K562 (cell line): ENCODE data around the gene TOMM40L. TPM values are rescaled to one million over a fixed set of nuclear protein-coding genes. Genes with fewer than 3 reads are reported as not detected.

ENCODE experiments used
- AFF4 ChIP-seq: sonication (generic); formaldehyde crosslinking; IDR thresholded peaks from 2 replicates; pipeline ENCODE4 v1.8.0; 2023; ENCODE audit warnings: mild to moderate bottlenecking, missing genetic modification reagents
- CEBPB ChIP-seq: fragments of 450-650 bp; IDR thresholded peaks from 2 replicates; pipeline ENCODE4 v1.6.1; 2016; ENCODE audit warnings: missing genetic modification characterization, missing compliant biosample characterization
- CREBBP ChIP-seq: IDR thresholded peaks from one replicate; pipeline ENCODE4 v1.6.1; 2012; ENCODE audit warnings: low read depth, mild to moderate bottlenecking, control low read depth, inconsistent platforms, low read length
- DACH1 ChIP-seq: fragments of 450-650 bp; IDR thresholded peaks from 2 replicates; pipeline ENCODE4 v1.6.1; 2018; ENCODE audit not compliant: partially characterized antibody
- EGR1 ChIP-seq: fragments of 450-650 bp; conservative IDR thresholded peaks from 2 replicates; pipeline ENCODE4 v1.6.1; 2017; ENCODE audit warnings: mild to moderate bottlenecking
- GABPB2 ChIP-seq: fragments of 250-450 bp; sonication (Bioruptor Pico); conservative IDR thresholded peaks from 2 replicates; pipeline ENCODE4 v1.5.1; 2021; ENCODE audit warnings: mild to moderate bottlenecking
- HDAC3 ChIP-seq: fragments of 450-650 bp; IDR thresholded peaks from 2 replicates; pipeline ENCODE4 v1.6.1; 2018; ENCODE audit warnings: borderline replicate concordance, mild to moderate bottlenecking, moderate library complexity; ENCODE audit not compliant: partially characterized antibody
- HMBOX1 ChIP-seq: sonication (generic); IDR thresholded peaks from 2 replicates; pipeline ENCODE4 v1.6.1; 2016
- LCOR ChIP-seq: sonication (generic); formaldehyde crosslinking; IDR thresholded peaks from 2 replicates; pipeline ENCODE4 v1.8.0; 2022; ENCODE audit warnings: mild to moderate bottlenecking, missing genetic modification reagents
- MCM7 ChIP-seq, 2 experiments: fragments of 450-650 bp; IDR thresholded peaks; 2 replicates each; pipeline ENCODE4 v1.6.1; 2016 to 2018
- NCOA1 ChIP-seq: fragments of 450-650 bp; IDR thresholded peaks from 2 replicates; pipeline ENCODE4 v1.6.1; 2016; ENCODE audit warnings: low read depth
- POLR3G ChIP-seq: IDR thresholded peaks from 2 replicates; pipeline ENCODE4 v1.6.1; 2011; ENCODE audit not compliant: insufficient read length, insufficient replicate concordance; ENCODE audit errors: extremely low read depth
- RBM34 ChIP-seq: fragments of 200-400 bp; formaldehyde crosslinking; IDR thresholded peaks from 2 replicates; pipeline ENCODE4 v1.6.1; 2018; ENCODE audit warnings: low read length, borderline replicate concordance; ENCODE audit not compliant: insufficient read depth
- SIX5 ChIP-seq, 2 experiments: IDR thresholded peaks; 2 replicates each; pipeline ENCODE4 v1.6.1; 2011; ENCODE audit warnings: low read length in 2 of 2, borderline replicate concordance in 1 of 2, low read depth in 1 of 2, mild to moderate bottlenecking in 1 of 2, moderate library complexity in 1 of 2; ENCODE audit not compliant: insufficient read depth in 1 of 2
- SRSF9 ChIP-seq: fragments of 200-400 bp; formaldehyde crosslinking; IDR thresholded peaks from 2 replicates; pipeline ENCODE4 v1.6.1; 2017; ENCODE audit warnings: low read depth, low read length, borderline replicate concordance
- TBL1XR1 ChIP-seq, 2 experiments: IDR thresholded peaks; 2 replicates each; pipeline ENCODE4 v1.6.1; 2012; ENCODE audit warnings: improper control_type of control experiment in 2 of 2, low read length in 2 of 2, mild to moderate bottlenecking in 1 of 2
- YBX1 ChIP-seq: fragments of 450-650 bp; IDR thresholded peaks from 2 replicates; pipeline ENCODE4 v1.7.1; 2016; ENCODE audit warnings: mild to moderate bottlenecking
- ZNF766 ChIP-seq: fragments of 200-800 bp; sonication (Bioruptor generic); conservative IDR thresholded peaks from 2 replicates; pipeline ENCODE4 v1.6.1; 2016; ENCODE audit warnings: missing genetic modification characterization, missing compliant biosample characterization
- polyA plus RNA-seq, 8 experiments: library from polyadenylated mRNA; depleted of rRNA in 4 of 8; stranded (reverse) in 5 of 8; unstranded in 3 of 8; fragments of >200 nt; fragmentation: Nextera tagmentation in 2 of 8; fragmentation: Illumina TruSeq in 1 of 8; extraction: Ambion mirVana in 2 of 8; extraction: Trizol in 1 of 8; gene quantifications; 2 replicates each; pipeline versions ENCODE4 v1.2.1 to v1.2.3, GENCODE V29; 2011 to 2014; ENCODE audit warnings: inconsistent platforms in 1 of 8, missing spikeins in 1 of 8
- total RNA-seq, 7 experiments: library from RNA; depleted of rRNA in 6 of 7; stranded (reverse); fragments of >200 nt in 6 of 7; fragmentation: Illumina TruSeq in 2 of 7; extraction: Trizol in 2 of 7; gene quantifications; 2 replicates each; pipeline versions ENCODE4 v1.2.1 to v1.2.3, GENCODE V29; 2011 to 2021; ENCODE audit warnings: low replicate concordance in 1 of 7
- TF ChIP-seq, protein P1 (sequence below): fragments of 250-450 bp; sonication (Bioruptor Pico); IDR thresholded peaks from 2 replicates; pipeline ENCODE4 v1.9.0; 2021; ENCODE audit warnings: mild to moderate bottlenecking, inconsistent platforms

TOMM40L gene
- total and polyA plus RNA-seq, 9 of the 15 experiments (the other 6 are each of a cell fraction or from before 2014, with no cell fraction given) = 9.6 to 33.6 (median 25.2) TPM

DNA sequence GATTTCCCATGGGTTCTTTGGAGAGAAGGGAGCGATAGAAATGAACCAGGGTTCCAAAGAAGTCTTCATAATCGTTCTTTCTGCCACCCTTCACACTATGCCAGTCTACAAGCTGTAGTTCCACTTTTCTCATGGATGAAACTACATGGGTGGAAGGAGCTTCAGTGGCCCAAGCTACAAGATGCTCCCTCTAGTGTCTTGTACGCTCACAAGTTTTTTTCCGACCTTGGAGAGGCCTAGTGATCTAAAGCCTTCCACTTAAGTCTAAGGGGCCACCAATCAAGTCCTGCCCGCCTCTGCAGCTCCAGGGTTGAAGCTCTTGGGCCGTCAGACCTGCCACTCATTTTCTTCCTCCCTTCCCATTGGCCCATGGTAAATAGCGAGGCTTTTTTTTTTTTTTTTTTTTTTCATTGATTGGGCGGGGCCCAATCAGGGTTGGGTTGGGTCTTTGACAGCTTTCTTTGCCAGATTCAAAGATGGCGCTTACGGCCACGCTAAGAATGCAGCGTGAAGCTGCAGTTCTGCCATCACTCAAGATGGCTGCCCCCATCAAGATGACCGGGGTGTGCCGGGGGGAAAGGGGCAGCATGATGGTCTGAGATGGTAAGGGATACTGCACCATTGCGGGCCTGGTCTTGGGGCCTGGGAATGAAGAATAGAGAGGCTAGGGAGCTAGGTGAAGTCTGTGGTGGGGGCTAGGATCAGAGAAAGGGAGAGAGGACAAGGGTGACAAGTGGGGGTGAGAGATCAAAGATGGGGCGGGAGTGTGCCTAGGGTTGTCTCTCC is at the start of gene TOMM40L (continued):
- TF ChIP-seq POLR3G (no peak), ZNF766 (peak; percentile 90; the same call in 1 of the 2 replicates), CEBPB (tag) (no peak), MCM7 (IDR thresholded peaks at IDR 0.05) (no peak), SRSF9 (no peak), YBX1 (no peak), HDAC3 (no peak), HMBOX1 (no peak), TBL1XR1 (IDR thresholded peaks at IDR 0.05; ENCODE audit: low read length in 2 of 2) (no peak), LCOR (CRISPR knock-in tag) (no peak), GABPB2 (CRISPR knock-in tag) (no peak), CREBBP (no peak), AFF4 (CRISPR knock-in tag) (no peak), EGR1 (no peak), NCOA1 (no peak), DACH1 (no peak), RBM34 (no peak), SIX5 (IDR thresholded peaks at IDR 0.05; ENCODE audit: borderline replicate concordance in 1 of 2, insufficient read depth in 1 of 2, low read depth in 1 of 2, low read length in 2 of 2) (peak; percentile 40 to 56; a peak in 3 of 4 replicates)
- TF ChIP-seq, protein P1, sequence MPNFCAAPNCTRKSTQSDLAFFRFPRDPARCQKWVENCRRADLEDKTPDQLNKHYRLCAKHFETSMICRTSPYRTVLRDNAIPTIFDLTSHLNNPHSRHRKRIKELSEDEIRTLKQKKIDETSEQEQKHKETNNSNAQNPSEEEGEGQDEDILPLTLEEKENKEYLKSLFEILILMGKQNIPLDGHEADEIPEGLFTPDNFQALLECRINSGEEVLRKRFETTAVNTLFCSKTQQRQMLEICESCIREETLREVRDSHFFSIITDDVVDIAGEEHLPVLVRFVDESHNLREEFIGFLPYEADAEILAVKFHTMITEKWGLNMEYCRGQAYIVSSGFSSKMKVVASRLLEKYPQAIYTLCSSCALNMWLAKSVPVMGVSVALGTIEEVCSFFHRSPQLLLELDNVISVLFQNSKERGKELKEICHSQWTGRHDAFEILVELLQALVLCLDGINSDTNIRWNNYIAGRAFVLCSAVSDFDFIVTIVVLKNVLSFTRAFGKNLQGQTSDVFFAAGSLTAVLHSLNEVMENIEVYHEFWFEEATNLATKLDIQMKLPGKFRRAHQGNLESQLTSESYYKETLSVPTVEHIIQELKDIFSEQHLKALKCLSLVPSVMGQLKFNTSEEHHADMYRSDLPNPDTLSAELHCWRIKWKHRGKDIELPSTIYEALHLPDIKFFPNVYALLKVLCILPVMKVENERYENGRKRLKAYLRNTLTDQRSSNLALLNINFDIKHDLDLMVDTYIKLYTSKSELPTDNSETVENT (CRISPR knock-in tag) = no peak
